Right lobe of liver (tissue), 4 donors: ENCODE measurements around the gene STAT3.

Source experiments
- POLR2A ChIP-seq: fragments of 450-650 bp; IDR thresholded peaks from one replicate; pipeline ENCODE4 v1.6.1; 2017; ENCODE audit warnings: antibody characterized with exemption, mild to moderate bottlenecking
- TF ChIP-seq, protein P1 (sequence below), 4 donors: fragments of 200-600 bp in 3 of 4; fragments of 450-650 bp in 1 of 4; IDR thresholded peaks; one replicate each; pipeline versions ENCODE4 v1.5.1 to v1.8.0; 2016 to 2022; ENCODE audit warnings: antibody characterized with exemption in 4 of 4, mild to moderate bottlenecking in 2 of 4
- donor health status: DM: no; HTN: no; CAD: no.
- donor health status: DM: no; HTN: no; CAD: no.
- donor health status: DM: no; HTN: yes; CAD: no.

DNA sequence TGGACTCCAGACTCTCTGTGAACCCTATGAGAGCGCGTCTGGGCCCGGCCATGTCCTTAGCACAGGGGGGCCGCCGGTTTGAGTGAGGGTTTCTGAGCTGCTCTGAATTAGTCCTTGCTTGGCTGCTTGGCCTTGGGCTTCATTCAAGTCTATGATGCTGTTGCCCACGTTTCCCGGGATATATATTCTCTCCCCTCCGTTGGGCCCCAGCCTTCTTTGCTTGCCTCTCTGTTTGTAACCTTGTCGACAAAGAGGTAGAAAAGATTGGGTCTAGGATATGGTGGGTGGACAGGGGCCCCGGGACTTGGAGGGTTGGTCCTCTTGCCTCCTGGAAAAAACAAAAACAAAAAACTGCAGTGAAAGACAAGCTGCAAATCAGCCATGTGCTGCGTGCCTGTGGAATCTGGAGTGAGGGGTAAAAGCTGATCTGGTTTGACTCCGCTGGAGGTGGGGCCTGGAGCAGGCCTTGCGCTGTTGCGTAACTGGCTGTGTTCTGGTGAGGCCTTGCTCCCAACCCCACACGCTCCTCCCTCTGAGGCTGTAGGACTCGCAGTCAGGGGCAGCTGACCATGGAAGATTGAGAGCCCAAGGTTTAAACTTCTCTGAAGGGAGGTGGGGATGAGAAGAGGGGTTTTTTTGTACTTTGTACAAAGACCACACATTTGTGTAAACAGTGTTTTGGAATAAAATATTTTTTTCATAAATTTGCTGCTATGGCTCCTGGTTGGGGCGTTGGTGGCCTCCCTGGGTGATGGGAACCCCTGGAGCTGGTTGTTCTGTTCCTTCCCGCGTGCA lies 76.8 kb downstream of the STAT3 start:
- TF ChIP-seq, protein P1, sequence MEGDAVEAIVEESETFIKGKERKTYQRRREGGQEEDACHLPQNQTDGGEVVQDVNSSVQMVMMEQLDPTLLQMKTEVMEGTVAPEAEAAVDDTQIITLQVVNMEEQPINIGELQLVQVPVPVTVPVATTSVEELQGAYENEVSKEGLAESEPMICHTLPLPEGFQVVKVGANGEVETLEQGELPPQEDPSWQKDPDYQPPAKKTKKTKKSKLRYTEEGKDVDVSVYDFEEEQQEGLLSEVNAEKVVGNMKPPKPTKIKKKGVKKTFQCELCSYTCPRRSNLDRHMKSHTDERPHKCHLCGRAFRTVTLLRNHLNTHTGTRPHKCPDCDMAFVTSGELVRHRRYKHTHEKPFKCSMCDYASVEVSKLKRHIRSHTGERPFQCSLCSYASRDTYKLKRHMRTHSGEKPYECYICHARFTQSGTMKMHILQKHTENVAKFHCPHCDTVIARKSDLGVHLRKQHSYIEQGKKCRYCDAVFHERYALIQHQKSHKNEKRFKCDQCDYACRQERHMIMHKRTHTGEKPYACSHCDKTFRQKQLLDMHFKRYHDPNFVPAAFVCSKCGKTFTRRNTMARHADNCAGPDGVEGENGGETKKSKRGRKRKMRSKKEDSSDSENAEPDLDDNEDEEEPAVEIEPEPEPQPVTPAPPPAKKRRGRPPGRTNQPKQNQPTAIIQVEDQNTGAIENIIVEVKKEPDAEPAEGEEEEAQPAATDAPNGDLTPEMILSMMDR (IDR thresholded peaks at IDR 0.05): no peak
- TF ChIP-seq POLR2A: peak; percentile 18
